Measurements from ENCODE around the gene TMEM40. TPM values are rescaled to one million over a fixed set of nuclear protein-coding genes. Genes with fewer than 3 reads are reported as not detected.

TMEM40 gene
- total and polyA plus RNA-seq, 9 of the 15 experiments (the other 6 are each of a cell fraction or from before 2014, with no cell fraction given): 0.11 to 0.31 (median 0.14) TPM; not detected in 6

DNA sequence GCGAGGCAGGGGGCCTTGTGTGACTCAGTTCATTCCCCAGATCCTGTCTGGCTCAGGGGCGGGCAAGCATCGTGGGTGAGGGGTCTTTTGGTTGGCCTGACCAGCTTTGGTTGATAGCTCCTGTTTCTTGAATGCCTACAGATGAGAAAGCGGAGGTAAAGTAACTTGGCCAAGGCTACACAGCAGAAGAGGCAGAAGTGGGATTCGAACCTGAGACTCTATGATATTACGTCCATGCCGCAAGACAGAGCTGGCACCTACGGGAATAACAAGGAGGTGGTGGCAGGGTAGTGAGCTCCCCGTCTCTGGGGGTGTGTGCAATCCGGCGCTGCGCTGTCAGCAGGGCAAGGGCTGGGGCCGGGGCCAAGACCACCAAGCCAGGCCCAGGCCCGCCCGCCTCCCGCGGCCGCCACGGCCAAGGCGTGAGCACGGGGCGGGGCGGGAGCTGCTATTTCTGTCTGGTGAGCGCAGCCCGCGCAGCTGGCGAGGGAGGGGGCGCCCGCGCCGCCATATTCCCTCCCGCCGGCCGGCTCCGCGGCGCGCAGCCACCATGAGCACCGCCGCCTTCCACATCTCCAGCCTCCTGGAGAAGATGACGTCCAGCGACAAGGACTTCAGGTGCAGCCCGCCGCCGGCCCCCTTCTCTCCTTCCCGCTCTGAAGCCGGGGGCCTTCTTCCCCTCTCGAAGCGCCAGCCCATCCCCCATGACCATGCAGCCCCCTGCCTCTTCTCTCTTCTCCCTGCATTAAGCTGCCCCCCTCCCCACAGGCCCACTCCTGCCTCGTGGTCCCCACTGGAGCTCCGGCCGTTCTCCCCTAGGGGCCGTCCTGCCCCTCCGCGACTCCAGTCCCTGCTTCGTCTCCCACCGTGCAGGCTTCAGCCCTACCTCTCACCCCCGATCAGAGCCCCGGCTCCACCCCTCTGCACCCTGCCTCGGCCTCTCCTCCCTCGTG, 37.4 kb upstream of the TMEM40 start, which contains the start of gene CAND2 (continued):
- TF ChIP-seq RNF219 (CRISPR knock-in tag; IDR thresholded peaks at IDR 0.05) (no peak), CEBPB (tag; IDR thresholded peaks at IDR 0.05) (0 out of 2 replicates have a peak, but pooled peaks have one; percentile 26), ESRRA (IDR thresholded peaks at IDR 0.05; ENCODE audit: borderline replicate concordance, low read depth) (peak; percentile 41; the same call in 1 of the 2 replicates), CHCHD3 (CRISPR knock-in tag; IDR thresholded peaks at IDR 0.05) (no peak), TOE1 (IDR thresholded peaks at IDR 0.05; ENCODE audit: borderline replicate concordance) (peak; percentile 29; the same call in 1 of the 2 replicates), TOE1 (CRISPR knock-in tag; IDR thresholded peaks at IDR 0.05; ENCODE audit: borderline replicate concordance, low read depth) (no peak), ELF4 (CRISPR knock-in tag; IDR thresholded peaks at IDR 0.05) (0 out of 2 replicates have a peak, but pooled peaks have one; percentile 52), PYGO2 (tag; IDR thresholded peaks at IDR 0.05) (no peak), SMARCE1 (IDR thresholded peaks at IDR 0.05) (no peak; the same call in 1 of the 2 replicates), PHF8 (IDR thresholded peaks at IDR 0.05; ENCODE audit: borderline replicate concordance, low read length) (peak; percentile 72; the same call in 1 of the 2 replicates), ADNP (tag; IDR thresholded peaks at IDR 0.05) (peak; percentile 95), MYC (IDR thresholded peaks at IDR 0.05; ENCODE audit: low read depth, low read length) (peak; percentile 68), MYC (CRISPR knock-in tag; IDR thresholded peaks at IDR 0.05; ENCODE audit: borderline replicate concordance, low read depth) (no peak), PHB (CRISPR knock-in tag; IDR thresholded peaks at IDR 0.05) (no peak), KAT7 (CRISPR knock-in tag; IDR thresholded peaks at IDR 0.05; ENCODE audit: borderline replicate concordance) (peak; percentile 83; the same call in 1 of the 2 replicates), CCNT2 (IDR thresholded peaks at IDR 0.05; ENCODE audit: borderline replicate concordance, extremely low read depth, insufficient read length, low read depth, low read length) (peak; percentile 71), FOXK1 (CRISPR knock-in tag; IDR thresholded peaks at IDR 0.05; ENCODE audit: borderline replicate concordance) (0 out of 2 replicates have a peak, but pooled peaks have one; percentile 54), HMGN3 (IDR thresholded peaks at IDR 0.05; ENCODE audit: borderline replicate concordance, extremely low read depth, insufficient read length, low read depth, low read length) (peak; percentile 77), KAT2B (IDR thresholded peaks at IDR 0.05; ENCODE audit: low read depth, low read length) (no peak), ATF2 (CRISPR knock-in tag; IDR thresholded peaks at IDR 0.05) (no peak), FUS (optimal IDR thresholded peaks at IDR 0.05; ENCODE audit: low read depth, low read length) (no peak)
- TF ChIP-seq, protein P1, sequence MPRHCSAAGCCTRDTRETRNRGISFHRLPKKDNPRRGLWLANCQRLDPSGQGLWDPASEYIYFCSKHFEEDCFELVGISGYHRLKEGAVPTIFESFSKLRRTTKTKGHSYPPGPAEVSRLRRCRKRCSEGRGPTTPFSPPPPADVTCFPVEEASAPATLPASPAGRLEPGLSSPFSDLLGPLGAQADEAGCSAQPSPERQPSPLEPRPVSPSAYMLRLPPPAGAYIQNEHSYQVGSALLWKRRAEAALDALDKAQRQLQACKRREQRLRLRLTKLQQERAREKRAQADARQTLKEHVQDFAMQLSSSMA (CRISPR knock-in tag; IDR thresholded peaks at IDR 0.05): no peak
